ENCODE data around the gene HIVEP3. TPM values are rescaled to one million over a fixed set of nuclear protein-coding genes. Genes with fewer than 3 reads are reported as not detected.

Gene HIVEP3
- total RNA-seq, 1 experiment from 2014 or later, result 1.4 TPM

DNA sequence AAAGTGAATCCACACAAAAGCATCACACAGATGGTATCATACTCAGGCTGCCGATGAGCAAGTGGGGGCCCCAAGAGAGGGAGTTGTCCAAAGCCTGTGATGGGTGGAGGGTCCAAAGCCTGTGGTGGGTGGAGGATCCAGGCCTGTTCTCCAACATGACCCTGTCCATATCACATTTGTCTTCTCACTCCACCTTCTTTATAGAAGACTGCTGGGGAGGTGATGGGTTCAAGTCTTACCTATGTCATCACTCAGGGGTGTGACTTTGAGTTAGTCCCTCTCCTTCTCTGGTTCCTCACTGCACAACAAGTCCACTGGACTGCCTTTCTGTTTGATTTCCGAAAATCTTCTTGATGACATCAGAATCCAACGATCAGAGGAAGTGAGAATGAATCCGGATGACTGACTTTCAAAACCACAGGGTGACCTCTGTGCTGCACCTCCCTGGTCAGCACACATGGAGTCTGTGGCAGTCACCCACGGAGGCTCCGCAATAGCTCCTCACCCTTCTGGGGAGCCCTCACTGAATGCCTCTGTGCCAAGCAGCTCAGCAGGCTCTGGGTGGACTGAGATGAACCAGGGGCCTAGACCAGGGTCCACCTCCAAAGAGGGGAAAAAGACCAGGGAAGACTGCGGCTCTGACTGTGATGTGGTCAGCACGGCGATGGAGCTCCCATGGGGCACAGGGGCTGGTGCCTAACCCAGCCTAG, 166.8 kb downstream of the HIVEP3 start:
- no peaks in the 10 kb centered on the region for H3K79me1 ChIP-seq (ENCODE audit: insufficient read depth, low read depth, low read length, poor library complexity, severe bottlenecking)
- H2BK120ac ChIP-seq (ENCODE audit: low read depth, low read length, poor library complexity, severe bottlenecking), result no peak overlapping the region
- no peak overlapping the region for H3K4me2 ChIP-seq (ENCODE audit: insufficient read depth, insufficient read length, low read length)
- H2BK5ac ChIP-seq (ENCODE audit: insufficient read length, low read length), result no peak overlapping the region
- H3K18ac ChIP-seq (ENCODE audit: insufficient read length, low read depth, low read length), result no peak overlapping the region
- no peak overlapping the region; the same call in 1 of the 2 replicates for H3K14ac ChIP-seq (ENCODE audit: insufficient read depth, low read length)
- no peaks in the 10 kb centered on the region for H3K36me3 Mint-ChIP-seq (ENCODE audit: insufficient read depth in 1 of 3, low read depth in 3 of 3)
- H3K79me2 ChIP-seq (ENCODE audit: insufficient read depth, low read length), result no peaks in the 10 kb centered on the region
- no peak overlapping the region for H3K4me3 Mint-ChIP-seq
- no peak overlapping the region for H3K27ac Mint-ChIP-seq
- no peak overlapping the region for H2BK15ac ChIP-seq (ENCODE audit: low read depth, low read length)
- H3K9ac ChIP-seq (ENCODE audit: extremely low read depth, insufficient read length, low read length), result no peak overlapping the region
- no peak overlapping the region for H2BK20ac ChIP-seq (ENCODE audit: low read depth, low read length, poor library complexity, severe bottlenecking)
- TF ChIP-seq, protein P1, sequence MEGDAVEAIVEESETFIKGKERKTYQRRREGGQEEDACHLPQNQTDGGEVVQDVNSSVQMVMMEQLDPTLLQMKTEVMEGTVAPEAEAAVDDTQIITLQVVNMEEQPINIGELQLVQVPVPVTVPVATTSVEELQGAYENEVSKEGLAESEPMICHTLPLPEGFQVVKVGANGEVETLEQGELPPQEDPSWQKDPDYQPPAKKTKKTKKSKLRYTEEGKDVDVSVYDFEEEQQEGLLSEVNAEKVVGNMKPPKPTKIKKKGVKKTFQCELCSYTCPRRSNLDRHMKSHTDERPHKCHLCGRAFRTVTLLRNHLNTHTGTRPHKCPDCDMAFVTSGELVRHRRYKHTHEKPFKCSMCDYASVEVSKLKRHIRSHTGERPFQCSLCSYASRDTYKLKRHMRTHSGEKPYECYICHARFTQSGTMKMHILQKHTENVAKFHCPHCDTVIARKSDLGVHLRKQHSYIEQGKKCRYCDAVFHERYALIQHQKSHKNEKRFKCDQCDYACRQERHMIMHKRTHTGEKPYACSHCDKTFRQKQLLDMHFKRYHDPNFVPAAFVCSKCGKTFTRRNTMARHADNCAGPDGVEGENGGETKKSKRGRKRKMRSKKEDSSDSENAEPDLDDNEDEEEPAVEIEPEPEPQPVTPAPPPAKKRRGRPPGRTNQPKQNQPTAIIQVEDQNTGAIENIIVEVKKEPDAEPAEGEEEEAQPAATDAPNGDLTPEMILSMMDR (conservative IDR thresholded peaks at IDR 0.05), result no peak
- H3K9me3 Mint-ChIP-seq, result no peaks in the 10 kb centered on the region
- H3K4ac ChIP-seq (ENCODE audit: low read depth, low read length), result no peak overlapping the region
- no peaks in the 10 kb centered on the region for H3K23me2 ChIP-seq (ENCODE audit: insufficient read length, low read depth, low read length, poor library complexity, severe bottlenecking)
- no peaks in the 10 kb centered on the region for H3K9me3 ChIP-seq (ENCODE audit: control insufficient read depth, low read depth, low read length)
- H3K4me1 ChIP-seq (ENCODE audit: insufficient read depth, low read length), result peaks cover 5% of the 10 kb centered on the region; the same call in 1 of the 2 replicates
- no peaks in the 10 kb centered on the region; the same call in 1 of the 2 replicates for H3K27me3 Mint-ChIP-seq (ENCODE audit: low read depth)
- H2BK12ac ChIP-seq (ENCODE audit: insufficient read length, low read depth, low read length), result no peak overlapping the region
- no peak for DNase-seq
- H2AK5ac ChIP-seq (ENCODE audit: insufficient read length, low read length), result no peak overlapping the region
- H3K4me1 Mint-ChIP-seq, result peaks cover 8 to 17% of the 10 kb centered on the region in 2 experiments
- no peak overlapping the region for H3K23ac ChIP-seq (ENCODE audit: insufficient read length, low read depth, low read length)
- no peak overlapping the region for H4K5ac ChIP-seq (ENCODE audit: insufficient read length, low read depth, low read length)
- H3T11ph ChIP-seq (ENCODE audit: low read length), result no peak overlapping the region
- no peak overlapping the region for H2AFZ ChIP-seq (ENCODE audit: low read length)
- H3K27me3 ChIP-seq (ENCODE audit: insufficient read depth, low read length), result no peaks in the 10 kb centered on the region
- no peak overlapping the region for H4K91ac ChIP-seq (ENCODE audit: insufficient read length, low read depth, low read length)
- H4K8ac ChIP-seq (replicated peaks; ENCODE audit: insufficient read length, low read depth, low read length), result no peak overlapping the region
- H3K27ac ChIP-seq (ENCODE audit: insufficient read length, low read depth, low read length), result no peak overlapping the region
- no CpG with 5 or more reads among the region's 9 CpGs for WGBS (ENCODE audit: extremely low coverage, insufficient read length, low lambda C conversion rate)
- no peaks in the 10 kb centered on the region for H4K20me1 ChIP-seq (ENCODE audit: control insufficient read depth, insufficient read depth, insufficient read length)
- no peak overlapping the region for H3K56ac ChIP-seq (ENCODE audit: insufficient read length, low read depth, low read length)

All from H9 (cell line).